ENCODE data around the gene PMPCB. TPM values are rescaled to one million over a fixed set of nuclear protein-coding genes. Genes with fewer than 3 reads are reported as not detected.

The PMPCB gene
- 51.5 and 71.6 TPM in 2 replicates for total RNA-seq

DNA sequence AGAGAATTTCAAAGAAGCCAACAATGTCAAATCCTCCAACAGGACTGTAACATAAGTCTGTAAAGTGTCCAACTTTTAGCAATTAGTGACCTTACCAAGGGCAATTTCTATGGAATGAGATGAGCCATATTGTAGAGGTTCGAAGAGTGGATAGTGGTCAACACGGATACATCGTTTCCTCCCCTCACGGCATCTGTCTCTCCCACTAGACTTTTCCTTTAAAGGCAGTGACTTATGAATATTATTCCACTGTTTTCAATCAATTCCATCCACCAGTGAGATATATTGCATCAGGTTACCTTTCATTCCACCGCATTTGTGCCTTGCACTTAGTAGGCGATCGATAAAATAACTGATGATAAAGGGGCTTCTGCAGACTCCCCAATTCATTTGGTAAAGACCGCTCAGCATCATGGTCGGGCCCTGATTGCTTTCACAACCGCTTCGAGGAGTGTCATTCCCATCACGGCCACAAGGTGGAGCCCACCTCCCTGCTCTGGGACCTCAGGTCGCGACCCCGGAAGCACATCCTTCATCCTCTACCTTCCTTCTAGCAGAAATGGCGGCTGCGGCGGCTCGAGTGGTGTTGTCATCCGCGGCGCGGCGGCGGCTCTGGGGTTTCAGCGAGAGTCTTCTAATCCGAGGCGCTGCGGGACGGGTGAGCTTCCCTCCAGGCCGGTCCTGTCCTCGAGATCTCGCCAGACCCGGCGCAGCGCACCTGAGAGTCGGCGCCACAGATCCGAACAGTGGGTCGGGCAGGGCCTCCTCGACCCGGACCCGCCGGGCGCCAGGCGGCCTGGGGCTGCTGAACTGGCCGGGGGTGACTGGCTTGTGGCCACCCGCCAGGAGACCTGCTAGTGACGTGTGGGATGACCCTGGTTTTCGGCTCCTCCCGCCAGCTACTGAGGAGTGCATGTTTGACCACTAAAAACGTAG is at the start of gene PMPCB:
Gene PMPCB, plus strand, starts transcription at position 535 of the 936 bp plus-strand sequence. Its CDS starts 25 bp downstream, at position 560.

DNA sequence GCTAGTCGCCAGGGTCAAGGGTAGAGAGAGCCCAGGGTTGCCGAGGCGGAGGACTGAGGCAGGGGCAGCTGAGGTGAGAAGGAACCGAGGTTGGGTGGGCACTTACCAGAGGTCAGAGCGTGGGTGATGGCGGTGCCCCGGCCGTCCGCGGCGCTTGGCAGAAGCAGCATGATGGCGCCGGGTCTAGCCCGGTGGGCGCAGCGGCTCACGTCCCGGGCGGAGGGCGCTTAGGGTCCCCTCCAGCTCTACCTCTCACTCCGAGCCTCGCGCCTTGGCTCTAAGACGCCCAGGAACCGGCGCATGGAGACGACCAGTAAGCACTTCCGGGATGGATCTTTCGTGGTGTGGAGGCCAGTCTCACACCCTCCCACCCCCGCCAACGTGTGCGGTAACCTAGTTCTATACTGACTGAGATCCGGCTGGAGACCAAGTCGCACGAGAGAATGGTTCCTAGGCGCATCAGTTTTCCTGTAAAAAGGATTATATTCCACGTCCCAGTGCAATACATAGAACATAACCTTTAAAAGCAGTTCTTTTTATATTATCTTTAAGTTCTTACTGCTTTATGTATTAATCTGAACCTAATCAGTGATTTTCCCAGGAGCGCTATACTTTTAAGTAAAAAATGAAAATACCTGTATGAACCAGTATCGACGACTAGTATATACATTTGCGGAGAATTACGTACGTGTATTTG is 47.4 kb downstream of the PMPCB start, which contains the start of gene DNAJC2:
Gene DNAJC2, minus strand, starts transcription at position 315 of the 697 bp plus-strand sequence. Its CDS starts 145 bp downstream, at position 170.

DNA sequence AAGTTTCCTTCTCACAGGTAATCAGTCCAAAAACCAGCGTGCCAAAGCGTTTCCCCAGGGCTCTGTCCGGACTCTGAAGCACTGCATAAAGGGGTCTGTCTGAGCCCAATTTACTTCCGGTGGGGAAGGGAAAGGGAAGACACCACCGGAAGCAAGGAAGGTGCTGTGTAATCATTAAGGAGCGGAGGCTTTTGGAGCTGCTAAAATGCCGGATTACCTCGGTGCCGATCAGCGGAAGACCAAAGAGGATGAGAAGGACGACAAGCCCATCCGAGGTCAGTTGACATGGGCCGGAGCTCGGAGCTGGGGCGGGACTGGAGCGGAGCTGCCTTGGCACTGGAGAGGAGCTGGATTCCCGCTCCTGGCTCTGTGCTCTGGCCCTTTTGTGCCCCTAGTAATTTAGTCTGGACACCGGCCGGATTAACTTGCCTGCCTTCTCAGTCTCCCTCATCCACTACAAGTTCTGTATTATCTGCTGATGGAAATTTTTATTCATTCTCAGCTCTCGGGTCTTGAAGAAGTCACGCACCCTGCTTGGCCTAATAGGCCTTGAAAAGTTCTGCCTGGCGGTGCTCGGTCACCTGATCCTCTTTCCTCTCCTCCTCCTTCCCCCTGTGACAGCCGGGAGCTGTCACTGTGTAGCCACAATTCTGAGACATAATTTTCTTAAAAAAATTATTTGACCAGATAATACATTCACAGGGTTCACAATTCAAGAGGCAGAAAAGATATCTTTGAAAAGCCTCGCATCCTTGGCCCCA is 50.5 kb downstream of the PMPCB start, which contains the start of gene PSMC2:
Gene PSMC2, plus strand, starts transcription at position 137 of the 761 bp plus-strand sequence. Its CDS starts 69 bp downstream, at position 206.

Small RNAs within 50 kb of the gene (small RNA-seq; reads per million reads assigned to genes)
- not detected for gene RPS29P16 (ENCODE audit: low replicate concordance)

Other genes with a start within 250 kb of the PMPCB start
- 1.1 and 7.0 TPM in 2 replicates for gene FBXL13, start 222.6 kb upstream of the PMPCB start, total RNA-seq
- gene ARMC10, start 222.3 kb upstream of the PMPCB start, total RNA-seq: 24.7 and 52.7 TPM in 2 replicates
- 3.3 and 6.2 TPM in 2 replicates for gene NAPEPLD, start 148.3 kb upstream of the PMPCB start, total RNA-seq
- gene DNAJC2, start 47.3 kb downstream of the PMPCB start, total RNA-seq: 21.2 and 25.8 TPM in 2 replicates
- 225 and 237 TPM in 2 replicates for gene PSMC2, start 50.2 kb downstream of the PMPCB start, total RNA-seq
- gene SLC26A5, start 148.8 kb downstream of the PMPCB start, total RNA-seq: not detected in 2 replicates

Data from placental pericyte (primary cell).